HepG2 (cell line): ENCODE data around the gene DNLZ. TPM values are rescaled to one million over a fixed set of nuclear protein-coding genes. Genes with fewer than 3 reads are reported as not detected.
A peak's percentile ranks its signal among the peaks of the same experiment; 100 is the strongest.

Experiments used
- ARID4A ChIP-seq: sonication (generic); formaldehyde crosslinking; IDR thresholded peaks from 2 replicates; pipeline ENCODE4 v1.5.0; 2020; ENCODE audit warnings: mild to moderate bottlenecking, missing genetic modification reagents, borderline replicate concordance
- CAMTA2 ChIP-seq: sonication (generic); formaldehyde crosslinking; IDR thresholded peaks from 2 replicates; pipeline ENCODE4 v1.4.0; 2020; ENCODE audit warnings: mild to moderate bottlenecking, missing genetic modification reagents, borderline replicate concordance
- CCAR2 ChIP-seq: fragments of 200-400 bp; formaldehyde crosslinking; optimal IDR thresholded peaks from 2 replicates; pipeline ENCODE3; 2018; ENCODE audit warnings: low read depth, mild to moderate bottlenecking, low read length, moderate library complexity
- CSRNP2 ChIP-seq: sonication (generic); formaldehyde crosslinking; conservative IDR thresholded peaks from 2 replicates; pipeline ENCODE4 v1.8.0; 2022; ENCODE audit warnings: low read depth, missing genetic modification reagents
- ETV5 ChIP-seq: IDR thresholded peaks from 2 replicates; pipeline ENCODE4 v1.6.1; 2018; ENCODE audit warnings: missing biosample characterization, missing genetic modification reagents, inconsistent platforms, borderline replicate concordance
- KDM3A ChIP-seq: IDR thresholded peaks from 2 replicates; pipeline ENCODE4 v1.6.1; 2018; ENCODE audit warnings: low read depth, missing compliant biosample characterization
- MIER3 ChIP-seq: IDR thresholded peaks from 2 replicates; pipeline ENCODE4 v1.6.1; 2016; ENCODE audit warnings: missing compliant biosample characterization, borderline replicate concordance
- PCBP2 ChIP-seq: fragments of 200-400 bp; formaldehyde crosslinking; optimal IDR thresholded peaks from 2 replicates; pipeline ENCODE3; 2018; ENCODE audit warnings: low read length, low read depth; ENCODE audit not compliant: poor library complexity, severe bottlenecking
- PLRG1 ChIP-seq: fragments of 450-650 bp; conservative IDR thresholded peaks from 2 replicates; pipeline ENCODE4 v1.6.1; 2016
- SMARCC2 ChIP-seq: fragments of 450-650 bp; IDR thresholded peaks from 2 replicates; pipeline ENCODE4 v1.6.1; 2017; ENCODE audit warnings: antibody characterized with exemption, mild to moderate bottlenecking
- ZBED4 ChIP-seq: sonication (generic); formaldehyde crosslinking; IDR thresholded peaks from 2 replicates; pipeline ENCODE4 v1.4.0; 2020; ENCODE audit warnings: missing genetic modification reagents, borderline replicate concordance
- ZNF24 ChIP-seq: fragments of 450-650 bp; IDR thresholded peaks from 2 replicates; pipeline ENCODE4 v1.6.1; 2017; ENCODE audit warnings: antibody characterized with exemption, mild to moderate bottlenecking
- ZNF296 ChIP-seq: sonication (generic); formaldehyde crosslinking; conservative IDR thresholded peaks from 2 replicates; pipeline ENCODE4 v1.5.0; 2020; ENCODE audit warnings: mild to moderate bottlenecking, missing genetic modification reagents
- ZNF30 ChIP-seq: sonication (generic); formaldehyde crosslinking; IDR thresholded peaks from 2 replicates; pipeline ENCODE4 v1.5.0; 2020; ENCODE audit warnings: mild to moderate bottlenecking, missing genetic modification reagents
- ZNF691 ChIP-seq: sonication (generic); formaldehyde crosslinking; IDR thresholded peaks from 2 replicates; pipeline ENCODE4 v1.4.0; 2020; ENCODE audit warnings: missing genetic modification reagents, low read depth, mild to moderate bottlenecking, borderline replicate concordance
- ZNF780A ChIP-seq: sonication (generic); formaldehyde crosslinking; IDR thresholded peaks from 2 replicates; pipeline ENCODE4 v1.8.0; 2022; ENCODE audit warnings: mild to moderate bottlenecking, missing genetic modification reagents, moderate library complexity
- ZSCAN12 ChIP-seq: sonication (generic); formaldehyde crosslinking; IDR thresholded peaks from 2 replicates; pipeline ENCODE4 v1.9.0; 2021; ENCODE audit warnings: mild to moderate bottlenecking, missing genetic modification reagents
- polyA plus RNA-seq, 8 experiments: library from polyadenylated mRNA; depleted of rRNA in 3 of 8; stranded (reverse) in 7 of 8; unstranded in 1 of 8; fragments of >200 nt; fragmentation: Illumina TruSeq in 4 of 8; extraction: Trizol in 4 of 8; gene quantifications; 2 replicates each; pipeline versions ENCODE4 v1.2.1 to v1.2.3, GENCODE V29; 2011 to 2016; ENCODE audit warnings: low read depth in 4 of 8, missing spikeins in 1 of 8, mixed read lengths in 1 of 8; ENCODE audit not compliant: insufficient read depth in 1 of 8
- total RNA-seq, 5 experiments: library from RNA; depleted of rRNA; stranded (reverse); fragments of >200 nt; fragmentation: Illumina TruSeq; extraction: Trizol; gene quantifications; 2 replicates each; pipeline ENCODE4 v1.2.3, GENCODE V29; 2016; ENCODE audit warnings: low read depth in 1 of 5

DNLZ gene
- total and polyA plus RNA-seq, 2 of the 13 experiments (the other 11 are each of a cell fraction or from before 2014, with no cell fraction given), result 3.4 to 8.0 TPM

- TF ChIP-seq ZBED4 (CRISPR knock-in tag), result peak; percentile 33; the same call in 1 of the 2 replicates
- TF ChIP-seq CCAR2, result no peak
- TF ChIP-seq PLRG1, result no peak
- TF ChIP-seq ZNF691 (CRISPR knock-in tag), result no peak
- TF ChIP-seq ZNF780A (CRISPR knock-in tag), result no peak
- peak; percentile 63; the same call in 1 of the 2 replicates for TF ChIP-seq ARID4A (CRISPR knock-in tag)
- no peak for TF ChIP-seq SMARCC2
- no peak for TF ChIP-seq CSRNP2 (CRISPR knock-in tag)
- no peak for TF ChIP-seq ZSCAN12 (CRISPR knock-in tag)
- TF ChIP-seq ZNF30 (CRISPR knock-in tag), result no peak
- TF ChIP-seq KDM3A, result peak; percentile 53; the same call in 1 of the 2 replicates
- TF ChIP-seq ETV5 (CRISPR knock-in tag), result peak; percentile 54
- peak; percentile 92 for TF ChIP-seq ZNF296 (CRISPR knock-in tag)
- TF ChIP-seq PCBP2, result no peak
- no peak for TF ChIP-seq MIER3 (CRISPR knock-in tag)
- no peak for TF ChIP-seq CAMTA2 (CRISPR knock-in tag)
- no peak for TF ChIP-seq ZNF24
These were observed 18.0 kb downstream of the DNLZ start (continued) for GRCh38 chr9:136345281-136346156.
